WI38 (cell line): ENCODE measurements around the gene MT1M.

ENCODE experiments used
- H3K4me3 ChIP-seq: 2 replicates; pipeline ENCODE4 v1.5.1; 2011; ENCODE audit warnings: low read depth, mild to moderate bottlenecking, control low read depth, low read length
- TF ChIP-seq, protein P1 (sequence below): IDR thresholded peaks from 2 replicates; pipeline ENCODE4 v1.5.1; 2012; ENCODE audit warnings: low read depth, mild to moderate bottlenecking, control low read depth, low read length

The MT1M gene

DNA sequence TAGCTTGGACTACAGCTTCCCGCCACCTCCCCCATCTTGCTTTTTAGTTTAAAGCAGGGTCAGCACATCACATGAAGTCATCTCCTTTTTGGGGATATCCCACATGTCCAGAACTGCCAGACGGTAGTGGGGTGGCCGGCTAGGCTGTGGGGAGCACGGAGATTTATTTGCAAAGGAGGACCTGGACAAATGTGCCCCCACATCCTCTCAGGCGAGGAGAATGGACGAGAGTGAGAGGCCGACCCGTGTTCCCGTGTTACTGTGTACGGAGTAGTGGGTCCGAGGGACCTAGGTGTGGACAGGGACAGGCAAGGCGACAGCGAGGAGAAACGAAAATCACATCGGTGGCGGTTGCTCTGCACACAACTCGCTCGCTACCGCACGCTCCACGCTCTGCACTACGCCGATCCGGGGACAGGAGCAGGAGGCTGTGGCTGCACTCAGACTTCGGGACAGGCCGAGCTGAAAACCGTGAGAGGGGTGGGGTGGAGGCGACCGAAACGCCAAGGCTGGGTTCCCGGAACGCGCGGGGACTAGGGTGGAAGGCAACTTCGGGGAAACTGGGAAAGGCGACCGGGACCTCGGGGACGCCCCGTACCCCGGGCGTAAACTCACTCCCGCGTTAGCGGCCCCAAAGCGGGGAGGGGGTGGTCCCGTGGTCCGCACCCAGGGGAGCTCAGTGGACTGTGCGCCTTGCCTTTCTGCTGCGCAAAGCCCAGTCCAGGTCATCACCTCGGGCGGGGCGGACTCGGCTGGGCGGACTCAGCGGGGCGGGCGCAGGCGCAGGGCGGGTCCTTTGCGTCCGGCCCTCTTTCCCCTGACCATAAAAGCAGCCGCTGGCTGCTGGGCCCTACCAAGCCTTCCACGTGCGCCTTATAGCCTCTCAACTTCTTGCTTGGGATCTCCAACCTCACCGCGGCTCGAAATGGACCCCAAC, 5.6 kb downstream of the MT1M start, which contains the start of gene MT1A:
TSS of gene MT1A (plus strand) at position 853 of the 937 bp plus-strand sequence. CDS start at position 926, 73 bp downstream.
- peak within 1 kb of the TSS; percentile 47 for H3K4me3 ChIP-seq
- TF ChIP-seq, protein P1, sequence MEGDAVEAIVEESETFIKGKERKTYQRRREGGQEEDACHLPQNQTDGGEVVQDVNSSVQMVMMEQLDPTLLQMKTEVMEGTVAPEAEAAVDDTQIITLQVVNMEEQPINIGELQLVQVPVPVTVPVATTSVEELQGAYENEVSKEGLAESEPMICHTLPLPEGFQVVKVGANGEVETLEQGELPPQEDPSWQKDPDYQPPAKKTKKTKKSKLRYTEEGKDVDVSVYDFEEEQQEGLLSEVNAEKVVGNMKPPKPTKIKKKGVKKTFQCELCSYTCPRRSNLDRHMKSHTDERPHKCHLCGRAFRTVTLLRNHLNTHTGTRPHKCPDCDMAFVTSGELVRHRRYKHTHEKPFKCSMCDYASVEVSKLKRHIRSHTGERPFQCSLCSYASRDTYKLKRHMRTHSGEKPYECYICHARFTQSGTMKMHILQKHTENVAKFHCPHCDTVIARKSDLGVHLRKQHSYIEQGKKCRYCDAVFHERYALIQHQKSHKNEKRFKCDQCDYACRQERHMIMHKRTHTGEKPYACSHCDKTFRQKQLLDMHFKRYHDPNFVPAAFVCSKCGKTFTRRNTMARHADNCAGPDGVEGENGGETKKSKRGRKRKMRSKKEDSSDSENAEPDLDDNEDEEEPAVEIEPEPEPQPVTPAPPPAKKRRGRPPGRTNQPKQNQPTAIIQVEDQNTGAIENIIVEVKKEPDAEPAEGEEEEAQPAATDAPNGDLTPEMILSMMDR = no peak

DNA sequence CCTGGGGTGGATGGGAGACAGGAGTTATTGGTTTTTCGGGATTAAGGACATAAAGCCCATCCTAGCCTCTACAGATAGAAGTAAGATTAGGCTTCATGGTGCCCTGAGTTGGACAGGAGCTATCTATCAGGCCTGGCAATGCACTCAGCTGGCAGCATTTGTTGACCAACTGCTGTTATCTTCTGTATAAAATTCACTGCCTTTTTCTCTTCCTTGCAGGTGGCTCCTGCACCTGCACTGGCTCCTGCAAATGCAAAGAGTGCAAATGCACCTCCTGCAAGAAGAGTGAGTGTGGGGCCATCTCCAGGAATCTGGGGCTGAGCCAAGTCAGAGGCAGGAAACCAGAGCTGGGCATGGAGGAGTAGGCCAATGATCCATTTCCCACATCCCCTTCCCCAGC, 6.6 kb downstream of the MT1M start:
- TF ChIP-seq, protein P1 = no peak
- H3K4me3 ChIP-seq = no peak overlapping the region

DNA sequence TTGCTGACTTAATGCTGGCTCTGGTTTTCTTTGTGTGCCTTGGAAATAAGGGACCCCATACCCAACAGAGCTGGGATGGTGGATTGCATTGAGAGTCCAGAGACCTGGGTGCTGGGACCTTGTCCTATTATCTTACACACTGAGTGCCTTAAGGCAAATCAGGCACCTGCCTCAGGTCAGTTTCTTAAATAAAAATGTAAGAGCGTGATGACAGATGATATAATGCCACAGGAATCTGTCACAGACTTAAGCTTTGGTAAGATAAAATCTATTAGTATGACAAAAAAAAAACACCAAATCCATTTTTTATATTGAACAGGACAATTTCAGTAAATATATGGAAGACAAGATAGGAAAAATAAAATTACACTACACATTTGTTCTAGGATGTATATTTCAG, 7.6 kb downstream of the MT1M start:
- TF ChIP-seq, protein P1 = no peak
- H3K4me3 ChIP-seq = no peak overlapping the region

DNA sequence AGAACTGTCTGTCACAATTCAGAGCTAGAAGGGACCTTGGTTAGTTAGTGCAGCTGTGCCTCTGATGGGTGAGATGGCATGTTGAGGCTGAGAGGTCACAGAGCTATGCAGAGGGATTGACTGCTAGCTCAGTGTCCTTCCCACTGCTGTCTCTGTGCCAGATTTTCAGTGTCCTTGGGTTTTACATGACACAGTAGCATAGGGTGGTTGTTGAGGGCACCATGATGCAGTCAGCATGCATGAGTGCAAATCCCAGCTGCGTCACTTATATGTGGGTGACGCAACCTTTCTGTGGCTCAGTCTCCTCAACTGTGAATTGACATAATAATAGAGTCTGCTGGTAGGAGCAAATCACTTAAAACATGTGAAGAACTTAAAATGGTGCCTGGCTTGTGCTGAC, 8.7 kb downstream of the MT1M start:
- H3K4me3 ChIP-seq = no peak overlapping the region
- TF ChIP-seq, protein P1 = no peak

DNA sequence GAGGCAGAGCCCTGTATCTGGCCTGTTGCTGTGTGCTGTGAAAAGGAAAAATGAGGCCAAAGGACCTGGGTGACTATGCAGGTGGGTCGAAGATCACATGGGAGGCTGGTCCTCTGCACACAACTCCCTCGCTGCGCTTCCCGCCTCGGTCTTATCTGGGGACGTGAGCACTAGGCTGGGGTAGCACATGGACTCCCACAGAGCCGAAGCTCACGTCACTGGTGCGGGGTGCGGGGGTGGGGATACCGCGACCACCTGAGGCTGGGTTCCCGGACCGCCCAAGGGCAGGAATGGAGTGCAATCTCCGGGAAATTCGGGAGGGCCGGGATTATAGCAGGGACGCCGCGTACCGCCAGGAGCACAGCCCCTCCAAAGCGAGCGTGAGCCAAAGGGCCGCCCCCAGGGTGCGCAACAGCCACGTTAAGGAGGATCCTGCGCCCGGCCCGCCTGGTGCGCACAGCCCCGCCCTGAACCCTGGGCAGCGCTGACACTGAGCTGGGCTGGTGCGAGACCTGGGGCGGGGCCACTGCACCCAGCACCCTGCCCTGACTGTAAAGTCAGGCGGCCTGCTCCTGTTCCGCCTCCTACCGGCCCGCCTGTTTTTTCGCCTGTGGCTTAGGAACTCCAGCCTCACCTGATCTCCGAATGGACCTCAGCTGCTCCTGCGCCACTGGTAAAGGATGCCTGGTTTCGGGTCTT, 10.8 kb downstream of the MT1M start:
- no peak overlapping the region for H3K4me3 ChIP-seq
- TF ChIP-seq, protein P1 = no peak

DNA sequence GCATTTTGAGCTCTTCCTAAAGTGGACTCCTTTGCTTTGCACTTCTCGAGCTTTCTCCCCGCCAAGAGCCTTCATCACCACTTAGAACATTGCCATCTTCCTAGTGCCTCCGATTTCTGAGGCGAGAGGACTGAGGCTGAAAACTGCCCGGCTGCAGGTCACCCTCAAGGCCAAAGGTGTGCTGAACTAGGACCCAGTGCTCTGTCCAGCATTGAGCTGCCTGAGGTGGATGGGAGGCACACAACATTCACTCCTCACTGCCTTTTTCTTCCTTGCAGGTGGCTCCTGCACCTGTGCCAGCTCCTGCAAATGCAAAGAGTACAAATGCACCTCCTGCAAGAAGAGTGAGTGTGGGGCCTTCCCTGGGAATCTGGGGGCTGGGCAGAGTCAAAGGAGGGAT, 11.4 kb downstream of the MT1M start:
- TF ChIP-seq, protein P1 = no peak

DNA sequence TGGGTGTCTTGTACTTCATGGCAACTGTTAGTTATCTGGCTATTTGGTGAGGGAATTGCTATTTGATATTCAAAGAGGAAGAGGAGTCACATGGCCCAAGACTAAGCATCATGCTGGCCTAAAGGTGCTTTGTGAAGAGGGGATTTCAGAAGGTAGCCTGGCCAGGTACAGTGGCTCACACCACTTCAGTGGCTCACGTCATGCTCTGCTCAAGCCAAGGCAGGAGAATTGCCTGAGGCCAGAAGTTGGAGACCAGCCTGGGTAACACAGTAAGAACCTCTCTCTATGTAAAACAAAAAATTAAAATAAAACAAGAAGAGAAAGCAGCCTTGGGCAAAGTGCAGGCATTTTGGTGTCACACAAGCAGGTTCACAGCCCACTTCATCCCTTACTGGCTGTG, 12.9 kb downstream of the MT1M start:
- TF ChIP-seq, protein P1 = no peak
- H3K4me3 ChIP-seq = no peak overlapping the region

More for the DNA sequence above, 11.4 kb downstream of the MT1M start:
- no peak overlapping the region for H3K4me3 ChIP-seq
